GM23338 (cell line): ENCODE results near the gene LILRA6. TPM values are rescaled to one million over a fixed set of nuclear protein-coding genes. Genes with fewer than 3 reads are reported as not detected.
A peak's percentile ranks its signal among the peaks of the same experiment; 100 is the strongest.

Experiments
- ATAC-seq: fragments of 200-7000 bp; cut with Tn5 transposase; 3 replicates; pipeline ENCODE4 v1.9.1; 2020
- DNase-seq: peaks from one replicate; pipeline ENCODE4 v3.0.0-alpha.2; 2015; ENCODE audit warnings: low spot score
- H2AFZ ChIP-seq: fragments of 200-600 bp; sonication (generic); 2 replicates; pipeline ENCODE4 v1.8.0; 2016; ENCODE audit warnings: antibody characterized with exemption, mild to moderate bottlenecking, moderate library complexity
- H3F3A ChIP-seq: fragments of 200-600 bp; sonication (generic); replicated peaks from 2 replicates; pipeline ENCODE4 v1.8.0; 2017; ENCODE audit warnings: antibody characterized with exemption, mixed run types, low read depth
- H3K27ac ChIP-seq: fragments of 200-600 bp; sonication (generic); 2 replicates; pipeline ENCODE4 v1.6.1; 2016; ENCODE audit warnings: low read depth
- H3K27me3 ChIP-seq: fragments of 200-600 bp; sonication (generic); 2 replicates; pipeline ENCODE4 v1.8.0; 2016; ENCODE audit warnings: mild to moderate bottlenecking, mixed run types, moderate library complexity; ENCODE audit not compliant: insufficient read depth
- H3K36me3 ChIP-seq: fragments of 200-600 bp; sonication (generic); 2 replicates; pipeline ENCODE4 v1.8.0; 2016; ENCODE audit warnings: mild to moderate bottlenecking; ENCODE audit not compliant: insufficient read depth
- H3K4me1 ChIP-seq: fragments of 200-600 bp; sonication (generic); 2 replicates; pipeline ENCODE4 v1.8.0; 2016; ENCODE audit warnings: mild to moderate bottlenecking, moderate library complexity; ENCODE audit not compliant: insufficient read depth
- H3K4me2 ChIP-seq: fragments of 200-600 bp; sonication (generic); 2 replicates; pipeline ENCODE4 v1.7.1; 2017; ENCODE audit warnings: mixed run types
- H3K4me3 ChIP-seq: fragments of 200-600 bp; sonication (generic); 2 replicates; pipeline ENCODE4 v1.6.1; 2016; ENCODE audit warnings: mixed run types
- H3K79me2 ChIP-seq: fragments of 200-600 bp; sonication (generic); replicated peaks from 2 replicates; pipeline ENCODE4 v1.8.0; 2017; ENCODE audit warnings: mild to moderate bottlenecking; ENCODE audit not compliant: insufficient read depth
- H3K9me2 ChIP-seq: fragments of 200-600 bp; sonication (generic); 2 replicates; pipeline ENCODE4 v1.8.0; 2017; ENCODE audit not compliant: insufficient read depth
- H4K20me1 ChIP-seq: fragments of 200-600 bp; sonication (generic); replicated peaks from 2 replicates; pipeline ENCODE4 v1.8.0; 2017; ENCODE audit warnings: mild to moderate bottlenecking; ENCODE audit not compliant: insufficient read depth
- H3K27ac Mint-ChIP-seq: 2 replicates; pipeline ENCODE4 v1.8.0; 2020; ENCODE audit warnings: inconsistent platforms, mild to moderate bottlenecking, moderate library complexity, mixed read lengths
- H3K27me3 Mint-ChIP-seq: 3 replicates; pipeline ENCODE4 v1.8.0; 2022; ENCODE audit warnings: low read depth, mild to moderate bottlenecking, moderate library complexity, mixed read lengths, inconsistent platforms; ENCODE audit not compliant: insufficient read depth, poor library complexity
- H3K36me3 Mint-ChIP-seq: 3 replicates; pipeline ENCODE4 v1.8.0; 2021; ENCODE audit warnings: low read depth, mild to moderate bottlenecking, inconsistent platforms, moderate library complexity, mixed read lengths
- H3K4me1 Mint-ChIP-seq: 3 replicates; pipeline ENCODE4 v1.8.0; 2020; ENCODE audit warnings: mild to moderate bottlenecking, inconsistent platforms, mixed read lengths
- H3K4me3 Mint-ChIP-seq: 3 replicates; pipeline ENCODE4 v1.8.0; 2021; ENCODE audit warnings: moderate library complexity, mild to moderate bottlenecking, inconsistent platforms, mixed read lengths
- H3K9me3 Mint-ChIP-seq: 3 replicates; pipeline ENCODE4 v1.8.0; 2020; ENCODE audit warnings: moderate library complexity, mild to moderate bottlenecking, inconsistent platforms, mixed read lengths
- CREB1 ChIP-seq: fragments of 250-450 bp; sonication (Bioruptor Pico); IDR thresholded peaks from 2 replicates; pipeline ENCODE4 v1.5.0; 2020; ENCODE audit warnings: low read depth, mild to moderate bottlenecking, moderate library complexity
- POLR2AphosphoS5 ChIP-seq: IDR thresholded peaks from 2 replicates; pipeline ENCODE4 v1.6.1; 2016; ENCODE audit warnings: antibody characterized with exemption, low read depth
- ZNF462 ChIP-seq: fragments of 250-450 bp; sonication (Bioruptor Pico); IDR thresholded peaks from 2 replicates; pipeline ENCODE4 v1.5.0; 2020; ENCODE audit warnings: mild to moderate bottlenecking, moderate library complexity
- polyA plus RNA-seq: library from polyadenylated mRNA; unstranded; fragments of >200 nt; fragmentation: Nextera tagmentation; extraction: Ambion mirVana; gene quantifications from 2 replicates; pipeline ENCODE4 v1.2.1, GENCODE V29; 2016
- total RNA-seq: library from RNA; depleted of rRNA; stranded (reverse); fragments of >200 nt; shearing (Covaris generic); gene quantifications from 2 replicates; pipeline ENCODE4 v1.2.3, GENCODE V29; 2014
- TF ChIP-seq, protein P1 (sequence below), 2 experiments: fragments of 200-600 bp in 1 of 2; sonication (generic) in 1 of 2; conservative IDR thresholded peaks; 2 replicates each; pipeline versions ENCODE4 v1.5.1 to v1.6.1; 2016 to 2017; ENCODE audit warnings: antibody characterized with exemption in 2 of 2, low read depth in 2 of 2, mild to moderate bottlenecking in 2 of 2, moderate library complexity in 1 of 2

LILRA6 gene
- total and polyA plus RNA-seq, 2 experiments from 2014 or later: not detected

DNA sequence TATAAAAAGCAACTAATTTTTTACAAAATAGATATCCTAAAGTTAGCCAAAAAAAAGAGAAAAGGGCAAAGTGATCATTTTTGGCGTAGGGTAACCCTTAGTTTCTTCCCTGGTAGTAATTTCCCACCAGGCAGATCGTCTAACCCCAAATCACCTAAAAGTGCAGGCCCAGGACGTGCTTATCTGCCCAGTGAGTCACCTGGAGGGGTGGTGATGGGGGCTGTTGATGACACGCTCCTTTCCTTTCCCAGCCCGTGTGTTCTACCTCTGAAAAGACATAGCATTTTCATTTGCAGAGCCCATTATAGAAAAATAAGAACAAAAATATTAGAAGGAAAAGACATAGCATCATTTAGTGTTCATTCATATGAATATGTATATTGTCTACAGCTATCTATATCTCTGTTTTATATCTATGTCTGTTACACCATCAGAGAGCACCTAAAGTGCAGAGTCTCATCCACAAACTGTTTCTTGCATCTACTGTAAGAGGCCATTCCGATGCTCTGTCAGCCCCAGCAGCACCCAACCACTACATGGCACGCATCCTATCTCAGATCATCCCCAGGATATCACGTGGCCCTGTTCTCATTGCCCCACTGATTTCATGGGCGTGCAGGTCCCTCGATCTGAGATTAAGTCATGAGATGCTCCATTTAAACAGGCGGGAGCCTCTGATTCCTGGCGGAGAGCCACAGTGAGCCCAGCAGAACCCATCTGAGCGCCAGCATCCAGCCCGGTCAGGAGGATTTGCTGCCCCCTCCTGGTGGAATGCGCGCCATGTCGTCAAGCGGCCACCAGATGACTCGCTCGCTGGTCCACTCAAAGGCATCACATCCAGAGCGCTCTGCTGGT lies 11.3 kb downstream of the LILRA6 start:
- Histone ChIP-seq H3K79me2 (no peaks in the 10 kb centered on the region), H2AFZ (0 out of 2 replicates have a peak overlapping the region, but pooled peaks have one; percentile 1), H3K4me1 (no peaks in the 10 kb centered on the region), H3K27ac (no peak overlapping the region), H4K20me1 (no peaks in the 10 kb centered on the region), H3K9me2 (peaks cover 3% of the 10 kb centered on the region), H3K27me3 (peaks cover 20% of the 10 kb centered on the region), H3F3A (no peaks in the 10 kb centered on the region), H3K4me3 (no peak overlapping the region), H3K36me3 (no peaks in the 10 kb centered on the region), H3K4me2 (no peak overlapping the region)
- H3K4me3 Mint-ChIP-seq: no peak overlapping the region
- TF ChIP-seq, protein P1, sequence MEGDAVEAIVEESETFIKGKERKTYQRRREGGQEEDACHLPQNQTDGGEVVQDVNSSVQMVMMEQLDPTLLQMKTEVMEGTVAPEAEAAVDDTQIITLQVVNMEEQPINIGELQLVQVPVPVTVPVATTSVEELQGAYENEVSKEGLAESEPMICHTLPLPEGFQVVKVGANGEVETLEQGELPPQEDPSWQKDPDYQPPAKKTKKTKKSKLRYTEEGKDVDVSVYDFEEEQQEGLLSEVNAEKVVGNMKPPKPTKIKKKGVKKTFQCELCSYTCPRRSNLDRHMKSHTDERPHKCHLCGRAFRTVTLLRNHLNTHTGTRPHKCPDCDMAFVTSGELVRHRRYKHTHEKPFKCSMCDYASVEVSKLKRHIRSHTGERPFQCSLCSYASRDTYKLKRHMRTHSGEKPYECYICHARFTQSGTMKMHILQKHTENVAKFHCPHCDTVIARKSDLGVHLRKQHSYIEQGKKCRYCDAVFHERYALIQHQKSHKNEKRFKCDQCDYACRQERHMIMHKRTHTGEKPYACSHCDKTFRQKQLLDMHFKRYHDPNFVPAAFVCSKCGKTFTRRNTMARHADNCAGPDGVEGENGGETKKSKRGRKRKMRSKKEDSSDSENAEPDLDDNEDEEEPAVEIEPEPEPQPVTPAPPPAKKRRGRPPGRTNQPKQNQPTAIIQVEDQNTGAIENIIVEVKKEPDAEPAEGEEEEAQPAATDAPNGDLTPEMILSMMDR (conservative IDR thresholded peaks at IDR 0.05; ENCODE audit: low read depth in 2 of 2): peak; percentile 98 to 99
- TF ChIP-seq CREB1 (CRISPR knock-in tag) (peak; percentile 64), ZNF462 (CRISPR knock-in tag) (no peak), POLR2AphosphoS5 (no peak)
- no peak overlapping the region for H3K27ac Mint-ChIP-seq
- peaks cover 17% of the 10 kb centered on the region for H3K27me3 Mint-ChIP-seq
- peak; percentile 97 for DNase-seq
- peaks cover 14% of the 10 kb centered on the region; the same call in 2 of the 3 replicates for H3K9me3 Mint-ChIP-seq
- peak; percentile 100 for ATAC-seq
- H3K36me3 Mint-ChIP-seq: no peaks in the 10 kb centered on the region
- H3K4me1 Mint-ChIP-seq: no peaks in the 10 kb centered on the region; the same call in 2 of the 3 replicates
